ENCODE results near the gene NBPF20. TPM values are rescaled to one million over a fixed set of nuclear protein-coding genes. Genes with fewer than 3 reads are reported as not detected.
"Not testable (repeated sequence)": the region's sequence is repeated elsewhere in the genome, so short reads cannot be mapped to it uniquely, and the experiment has no call there.

Gene NBPF20
- polyA plus RNA-seq (2011; rRNA removed) (5.1 and 5.7 TPM in 2 replicates), polyA minus RNA-seq (2011; rRNA and poly(A)+ RNA removed) (6.0 and 10.3 TPM in 2 replicates)

GRCh38 chr1:145425436-145426029 is at the start of gene NBPF20:
TSS of gene NBPF20 (minus strand) at chr1:145425603. CDS start at chr1:145405272, 20,331 bp downstream.
- Histone ChIP-seq H3K27me3 (ENCODE audit: control insufficient read depth, insufficient read depth, low read length) (peaks cover 21% of the 10 kb centered on the region), H3K27ac (ENCODE audit: low read depth, low read length) (no peak within 1 kb of the TSS), H3K9me3 (ENCODE audit: control insufficient read depth, insufficient read depth, low read length) (no peaks in the 10 kb centered on the region; the same call in 1 of the 2 replicates), H3K4me3 (ENCODE audit: low read depth, low read length) (peak within 1 kb of the TSS; percentile 68)
- CTCF ChIA-PET = no interaction called here
- POLR2A ChIA-PET = interaction anchor here (0.6 kb wide), 1 partner anchor 40 kb away, joined by 3 read pairs; no protein-coding TSS in a partner anchor
- no peak for DNase-seq (ENCODE audit: low read depth, low spot score)
- TF ChIP-seq CTCF (IDR thresholded peaks at IDR 0.05; ENCODE audit: low read depth, low read length) = no peak

GRCh38 chr1:145474837-145475368 is 49.5 kb upstream of the NBPF20 start:
- H3K27ac ChIP-seq (ENCODE audit: low read depth, low read length); CTCF ChIA-PET; H3K27me3 ChIP-seq (ENCODE audit: control insufficient read depth, insufficient read depth, low read length); H3K9me3 ChIP-seq (ENCODE audit: control insufficient read depth, insufficient read depth, low read length); POLR2A ChIA-PET; H3K4me3 ChIP-seq (ENCODE audit: low read depth, low read length); DNase-seq (ENCODE audit: low read depth, low spot score): not testable (repeated sequence)

GRCh38 chr1:145472731-145473130 is 47.3 kb upstream of the NBPF20 start:
- H3K9me3 ChIP-seq (ENCODE audit: control insufficient read depth, insufficient read depth, low read length); DNase-seq (ENCODE audit: low read depth, low spot score); CTCF ChIA-PET; H3K4me3 ChIP-seq (ENCODE audit: low read depth, low read length); H3K27ac ChIP-seq (ENCODE audit: low read depth, low read length); H3K27me3 ChIP-seq (ENCODE audit: control insufficient read depth, insufficient read depth, low read length); POLR2A ChIA-PET: not testable (repeated sequence)

GRCh38 chr1:145471365-145471764 is 46.0 kb upstream of the NBPF20 start:
- DNase-seq (ENCODE audit: low read depth, low spot score); H3K9me3 ChIP-seq (ENCODE audit: control insufficient read depth, insufficient read depth, low read length); H3K4me3 ChIP-seq (ENCODE audit: low read depth, low read length); H3K27ac ChIP-seq (ENCODE audit: low read depth, low read length); H3K27me3 ChIP-seq (ENCODE audit: control insufficient read depth, insufficient read depth, low read length); CTCF ChIA-PET; POLR2A ChIA-PET: not testable (repeated sequence)

- DNase-seq (ENCODE audit: low read depth, low spot score) = peak; percentile 61
- POLR2A ChIA-PET = interaction anchor here (0.7 kb wide), 1 partner anchor 40 kb away, joined by 3 read pairs; the partner anchor contains the start of gene NBPF20
- H3K9me3 ChIP-seq (ENCODE audit: control insufficient read depth, insufficient read depth, low read length); CTCF ChIA-PET; H3K27me3 ChIP-seq (ENCODE audit: control insufficient read depth, insufficient read depth, low read length); H3K27ac ChIP-seq (ENCODE audit: low read depth, low read length): not testable (repeated sequence)
- H3K4me3 ChIP-seq (ENCODE audit: low read depth, low read length) = peak overlapping the region; percentile 51
Measured at GRCh38 chr1:145465405-145466144, 40.2 kb upstream of the NBPF20 start.

- H3K27ac ChIP-seq (ENCODE audit: low read depth, low read length); H3K9me3 ChIP-seq (ENCODE audit: control insufficient read depth, insufficient read depth, low read length); H3K27me3 ChIP-seq (ENCODE audit: control insufficient read depth, insufficient read depth, low read length); DNase-seq (ENCODE audit: low read depth, low spot score); CTCF ChIA-PET: not testable (repeated sequence)
- H3K4me3 ChIP-seq (ENCODE audit: low read depth, low read length) = peak overlapping the region; percentile 51
- POLR2A ChIA-PET = interaction anchor here (0.7 kb wide), 1 partner anchor 39 kb away, joined by 3 read pairs; the partner anchor contains the start of gene NBPF20
Measured at GRCh38 chr1:145464708-145465336, 39.4 kb upstream of the NBPF20 start.

GRCh38 chr1:145464017-145464416 is 38.6 kb upstream of the NBPF20 start:
- POLR2A ChIA-PET, CTCF ChIA-PET: not testable (repeated sequence)

GRCh38 chr1:145460684-145461083 is 35.3 kb upstream of the NBPF20 start:
- H3K9me3 ChIP-seq (ENCODE audit: control insufficient read depth, insufficient read depth, low read length); CTCF ChIA-PET; H3K27me3 ChIP-seq (ENCODE audit: control insufficient read depth, insufficient read depth, low read length); POLR2A ChIA-PET; H3K4me3 ChIP-seq (ENCODE audit: low read depth, low read length); DNase-seq (ENCODE audit: low read depth, low spot score); H3K27ac ChIP-seq (ENCODE audit: low read depth, low read length): not testable (repeated sequence)

More at GRCh38 chr1:145464017-145464416, 38.6 kb upstream of the NBPF20 start:
- H3K9me3 ChIP-seq (ENCODE audit: control insufficient read depth, insufficient read depth, low read length); H3K4me3 ChIP-seq (ENCODE audit: low read depth, low read length); H3K27me3 ChIP-seq (ENCODE audit: control insufficient read depth, insufficient read depth, low read length); DNase-seq (ENCODE audit: low read depth, low spot score); H3K27ac ChIP-seq (ENCODE audit: low read depth, low read length): not testable (repeated sequence)

- DNase-seq (ENCODE audit: low read depth, low spot score); POLR2A ChIA-PET; CTCF ChIA-PET; H3K27me3 ChIP-seq (ENCODE audit: control insufficient read depth, insufficient read depth, low read length); H3K9me3 ChIP-seq (ENCODE audit: control insufficient read depth, insufficient read depth, low read length); H3K27ac ChIP-seq (ENCODE audit: low read depth, low read length); H3K4me3 ChIP-seq (ENCODE audit: low read depth, low read length): not testable (repeated sequence)
Measured at GRCh38 chr1:145460048-145460447, 34.6 kb upstream of the NBPF20 start.

- H3K27me3 ChIP-seq (ENCODE audit: control insufficient read depth, insufficient read depth, low read length); DNase-seq (ENCODE audit: low read depth, low spot score); H3K9me3 ChIP-seq (ENCODE audit: control insufficient read depth, insufficient read depth, low read length); POLR2A ChIA-PET; H3K4me3 ChIP-seq (ENCODE audit: low read depth, low read length); CTCF ChIA-PET; H3K27ac ChIP-seq (ENCODE audit: low read depth, low read length): not testable (repeated sequence)
Measured at GRCh38 chr1:145459591-145459990, 34.2 kb upstream of the NBPF20 start.

- POLR2A ChIA-PET; H3K27ac ChIP-seq (ENCODE audit: low read depth, low read length); H3K4me3 ChIP-seq (ENCODE audit: low read depth, low read length); DNase-seq (ENCODE audit: low read depth, low spot score); H3K27me3 ChIP-seq (ENCODE audit: control insufficient read depth, insufficient read depth, low read length); CTCF ChIA-PET; H3K9me3 ChIP-seq (ENCODE audit: control insufficient read depth, insufficient read depth, low read length): not testable (repeated sequence)
Measured at GRCh38 chr1:145459063-145459462, 33.7 kb upstream of the NBPF20 start.
